ENCODE results near the gene ZNF554. TPM values are rescaled to one million over a fixed set of nuclear protein-coding genes. Genes with fewer than 3 reads are reported as not detected.

ZNF554 gene
- total RNA-seq, 1 experiment from 2014 or later: 4.8 TPM

- DNase-seq (ENCODE audit: low spot score): no peak
Measured at GRCh38 chr19:2807379-2808128, 12.1 kb upstream of the ZNF554 start.

- no peak for DNase-seq (ENCODE audit: low spot score)
Measured at GRCh38 chr19:2808129-2808941, 11.3 kb upstream of the ZNF554 start.

GRCh38 chr19:2809387-2810140 lies 10.1 kb upstream of the ZNF554 start:
- DNase-seq (ENCODE audit: low spot score): no peak

- DNase-seq (ENCODE audit: low spot score): no peak
Measured at GRCh38 chr19:2810141-2811091, 9.3 kb upstream of the ZNF554 start.

- DNase-seq (ENCODE audit: low spot score): no peak
Measured at GRCh38 chr19:2811221-2811722, 8.4 kb upstream of the ZNF554 start.

GRCh38 chr19:2811735-2812413 lies 7.8 kb upstream of the ZNF554 start:
- no peak for DNase-seq (ENCODE audit: low spot score)

- DNase-seq (ENCODE audit: low spot score): no peak
Measured at GRCh38 chr19:2812414-2813234, 7.0 kb upstream of the ZNF554 start.

- no peak for DNase-seq (ENCODE audit: low spot score)
Measured at GRCh38 chr19:2813235-2814160, 6.2 kb upstream of the ZNF554 start.

- no peak for DNase-seq (ENCODE audit: low spot score)
Measured at GRCh38 chr19:2814426-2814825, 5.2 kb upstream of the ZNF554 start.

- no peak for DNase-seq (ENCODE audit: low spot score)
Measured at GRCh38 chr19:2815191-2815614, 4.5 kb upstream of the ZNF554 start.

GRCh38 chr19:2815923-2816322 lies 3.7 kb upstream of the ZNF554 start:
- no peak for DNase-seq (ENCODE audit: low spot score)

GRCh38 chr19:2816641-2817040 lies 3.0 kb upstream of the ZNF554 start:
- DNase-seq (ENCODE audit: low spot score): no peak

GRCh38 chr19:2817237-2817829 lies 2.3 kb upstream of the ZNF554 start:
- peak; percentile 51 for DNase-seq (ENCODE audit: low spot score)

GRCh38 chr19:2820112-2820702 lies 539 bp downstream of the ZNF554 start:
- DNase-seq (ENCODE audit: low spot score): no peak

GRCh38 chr19:2822846-2823245 lies 3.2 kb downstream of the ZNF554 start:
- no peak for DNase-seq (ENCODE audit: low spot score)

GRCh38 chr19:2823646-2824045 lies 4.0 kb downstream of the ZNF554 start:
- no peak for DNase-seq (ENCODE audit: low spot score)

GRCh38 chr19:2824129-2824528 lies 4.5 kb downstream of the ZNF554 start:
- DNase-seq (ENCODE audit: low spot score): no peak

- DNase-seq (ENCODE audit: low spot score): no peak
Measured at GRCh38 chr19:2827022-2827421, 7.4 kb downstream of the ZNF554 start.
